ENCODE measurements around the gene HSD17B12.

The HSD17B12 gene

DNA sequence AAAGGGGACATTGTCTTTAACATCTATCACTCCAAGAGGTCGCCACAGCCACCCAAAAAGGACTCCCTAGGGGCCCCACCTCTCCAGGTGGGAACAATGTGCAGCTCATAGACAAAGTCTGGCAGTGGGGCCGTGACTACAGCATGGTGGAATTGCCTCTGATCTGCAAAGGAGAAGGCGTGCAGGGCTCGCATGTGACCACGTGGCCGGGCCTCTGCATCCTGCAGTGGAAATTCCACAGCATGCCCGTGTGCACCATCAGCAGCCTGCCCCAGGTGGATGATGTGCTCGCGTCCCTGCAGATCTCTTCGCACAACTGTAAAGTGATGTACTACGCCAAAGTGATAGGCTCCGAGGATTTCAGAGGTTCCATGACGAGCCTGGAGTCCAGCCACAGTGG, 218.6 kb downstream of the HSD17B12 start:
- no peak overlapping the region for H3K4me3 ChIP-seq (ENCODE audit: low read depth, low read length)
- DNase-seq (ENCODE audit: low read depth): no peak
- TF ChIP-seq, protein P1, sequence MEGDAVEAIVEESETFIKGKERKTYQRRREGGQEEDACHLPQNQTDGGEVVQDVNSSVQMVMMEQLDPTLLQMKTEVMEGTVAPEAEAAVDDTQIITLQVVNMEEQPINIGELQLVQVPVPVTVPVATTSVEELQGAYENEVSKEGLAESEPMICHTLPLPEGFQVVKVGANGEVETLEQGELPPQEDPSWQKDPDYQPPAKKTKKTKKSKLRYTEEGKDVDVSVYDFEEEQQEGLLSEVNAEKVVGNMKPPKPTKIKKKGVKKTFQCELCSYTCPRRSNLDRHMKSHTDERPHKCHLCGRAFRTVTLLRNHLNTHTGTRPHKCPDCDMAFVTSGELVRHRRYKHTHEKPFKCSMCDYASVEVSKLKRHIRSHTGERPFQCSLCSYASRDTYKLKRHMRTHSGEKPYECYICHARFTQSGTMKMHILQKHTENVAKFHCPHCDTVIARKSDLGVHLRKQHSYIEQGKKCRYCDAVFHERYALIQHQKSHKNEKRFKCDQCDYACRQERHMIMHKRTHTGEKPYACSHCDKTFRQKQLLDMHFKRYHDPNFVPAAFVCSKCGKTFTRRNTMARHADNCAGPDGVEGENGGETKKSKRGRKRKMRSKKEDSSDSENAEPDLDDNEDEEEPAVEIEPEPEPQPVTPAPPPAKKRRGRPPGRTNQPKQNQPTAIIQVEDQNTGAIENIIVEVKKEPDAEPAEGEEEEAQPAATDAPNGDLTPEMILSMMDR (IDR thresholded peaks at IDR 0.05; ENCODE audit: control insufficient read depth, extremely low read depth, insufficient read depth): no peak

DNA sequence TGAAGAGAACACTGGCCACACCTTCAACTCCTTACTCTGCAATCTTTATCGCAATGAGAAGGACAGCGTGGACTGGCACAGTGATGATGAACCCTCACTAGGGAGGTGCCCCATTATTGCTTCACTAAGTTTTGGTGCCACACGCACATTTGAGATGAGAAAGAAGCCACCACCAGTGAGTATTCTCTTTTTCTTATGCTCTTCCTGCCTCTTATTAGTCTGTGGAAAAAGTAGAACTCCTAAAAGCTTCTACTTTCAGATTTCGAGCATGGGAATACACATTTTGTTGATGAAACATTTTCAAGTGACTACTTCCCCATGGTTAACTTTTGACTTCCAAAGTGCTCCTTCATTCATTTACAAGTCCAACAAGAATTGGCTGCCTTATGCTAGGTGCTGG, 221.0 kb downstream of the HSD17B12 start:
- TF ChIP-seq, protein P1 (IDR thresholded peaks at IDR 0.05; ENCODE audit: control insufficient read depth, extremely low read depth, insufficient read depth): no peak

DNA sequence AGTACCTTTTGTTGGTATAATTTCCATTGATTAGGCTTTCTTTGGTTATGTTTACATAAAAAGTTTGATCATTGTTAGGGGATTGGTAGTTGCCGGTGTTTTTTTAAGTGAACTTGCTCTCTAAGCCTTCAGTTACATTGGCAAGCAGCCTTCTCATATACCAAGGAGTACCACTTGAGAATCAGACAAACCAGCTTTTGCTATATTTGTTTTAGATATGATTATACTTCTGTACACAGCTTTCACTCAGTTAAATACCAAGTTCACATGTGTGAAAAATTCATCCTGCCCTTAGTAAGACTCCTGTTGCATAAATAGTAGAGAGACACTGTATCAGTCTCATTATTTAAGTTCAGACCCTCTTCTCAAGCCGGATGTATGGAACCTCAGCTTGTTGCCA, 222.5 kb downstream of the HSD17B12 start:
- DNase-seq (ENCODE audit: low read depth): peak; percentile 32
- H3K4me3 ChIP-seq (ENCODE audit: low read depth, low read length): no peak overlapping the region
- TF ChIP-seq, protein P1 (IDR thresholded peaks at IDR 0.05; ENCODE audit: control insufficient read depth, extremely low read depth, insufficient read depth): no peak

More for the DNA sequence above, 221.0 kb downstream of the HSD17B12 start:
- H3K4me3 ChIP-seq (ENCODE audit: low read depth, low read length): no peak overlapping the region
- no peak for DNase-seq (ENCODE audit: low read depth)

DNA sequence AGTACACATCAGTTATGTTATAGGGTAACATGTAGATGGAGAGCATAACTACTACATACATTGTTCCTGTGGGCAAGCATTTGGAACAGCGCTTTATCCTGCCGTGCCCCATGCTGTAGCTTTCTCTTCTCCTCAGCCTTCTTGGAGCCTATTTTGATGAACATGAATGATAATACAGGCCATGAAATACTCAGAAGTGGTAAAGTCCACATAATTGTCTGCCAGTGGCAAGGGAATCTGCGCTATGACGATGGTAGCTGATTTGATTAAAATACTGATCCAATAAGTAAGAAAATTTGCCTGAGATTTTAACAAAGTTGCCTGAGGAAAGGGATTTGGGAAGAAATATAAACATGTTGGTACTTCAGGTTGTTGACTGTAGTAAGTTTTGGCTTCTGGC, 223.4 kb downstream of the HSD17B12 start:
- no peak for DNase-seq (ENCODE audit: low read depth)
- TF ChIP-seq, protein P1 (IDR thresholded peaks at IDR 0.05; ENCODE audit: control insufficient read depth, extremely low read depth, insufficient read depth): no peak
- H3K4me3 ChIP-seq (ENCODE audit: low read depth, low read length): no peak overlapping the region

DNA sequence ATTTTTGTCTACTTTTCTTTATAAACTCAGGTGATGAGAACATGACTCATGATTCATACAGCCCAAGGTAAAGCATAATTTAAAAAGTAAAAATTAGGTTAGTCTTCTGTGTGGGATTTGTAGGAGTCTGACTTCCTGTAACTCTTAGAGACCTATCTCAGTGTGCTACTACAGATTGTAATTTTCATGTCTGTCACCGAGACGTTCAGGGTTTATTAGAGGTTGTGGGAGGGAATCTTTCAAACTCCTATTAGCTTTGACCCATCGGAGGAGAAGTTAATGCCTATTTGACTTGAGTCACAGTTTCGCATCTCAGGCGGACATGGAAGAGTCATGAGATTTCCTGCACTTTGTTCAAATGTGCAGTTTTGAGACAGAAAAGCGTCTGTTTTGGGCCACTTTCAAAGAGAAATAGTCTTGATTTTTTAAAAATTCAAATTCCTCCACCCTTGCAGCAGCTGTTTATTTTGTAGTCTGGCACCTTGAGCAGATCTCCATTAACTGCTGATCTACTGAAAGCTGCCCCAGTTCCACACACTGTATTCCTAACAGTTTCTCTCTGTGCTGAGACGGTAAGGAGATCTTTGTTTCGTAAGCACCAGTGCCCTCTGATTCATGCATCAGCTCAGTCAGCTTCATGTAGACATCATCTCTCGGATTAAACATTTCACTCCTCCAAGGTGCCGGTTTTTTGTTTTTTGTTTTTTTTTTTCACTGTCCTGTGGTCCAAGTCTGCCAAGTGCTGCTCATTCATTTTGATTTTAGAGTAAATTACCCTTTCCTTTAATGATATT, 224.4 kb downstream of the HSD17B12 start:
- no peak overlapping the region for H3K4me3 ChIP-seq (ENCODE audit: low read depth, low read length)
- DNase-seq (ENCODE audit: low read depth): no peak
- TF ChIP-seq, protein P1 (IDR thresholded peaks at IDR 0.05; ENCODE audit: control insufficient read depth, extremely low read depth, insufficient read depth): no peak

DNA sequence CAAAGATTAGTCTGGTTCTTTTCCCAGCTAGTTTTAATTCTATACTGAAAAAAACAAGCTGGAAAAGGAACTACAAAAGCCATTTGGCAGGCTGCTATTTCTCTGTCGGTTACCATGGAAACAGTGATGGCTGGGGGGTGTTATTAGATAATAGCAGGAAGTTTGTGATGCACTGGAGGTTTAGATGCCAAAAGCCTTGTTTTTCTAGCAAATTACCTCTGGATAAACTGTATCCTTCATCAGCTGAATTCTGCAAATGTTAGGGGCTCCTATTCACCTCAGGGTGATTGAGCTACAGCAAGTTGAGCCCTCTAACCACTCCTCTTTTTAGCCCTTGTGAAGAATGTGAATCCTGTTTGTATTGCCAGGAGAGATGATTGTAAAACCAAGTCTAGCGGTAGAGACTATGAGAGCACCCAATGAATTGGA, 225.3 kb downstream of the HSD17B12 start:
- DNase-seq (ENCODE audit: low read depth): no peak
- no peak overlapping the region for H3K4me3 ChIP-seq (ENCODE audit: low read depth, low read length)
- TF ChIP-seq, protein P1 (IDR thresholded peaks at IDR 0.05; ENCODE audit: control insufficient read depth, extremely low read depth, insufficient read depth): no peak

Measured in LNCaP clone FGC (cell line).